ENCODE results near the gene PTPRG. TPM values are rescaled to one million over a fixed set of nuclear protein-coding genes. Genes with fewer than 3 reads are reported as not detected.

The PTPRG gene
- total RNA-seq, 1 experiment from 2014 or later: 69.3 TPM

- H2BK20ac ChIP-seq (ENCODE audit: low read depth, low read length, poor library complexity, severe bottlenecking): no peak overlapping the region
- H4K20me1 ChIP-seq (ENCODE audit: control insufficient read depth, insufficient read depth, insufficient read length): no peaks in the 10 kb centered on the region
- no peak overlapping the region for H3K4ac ChIP-seq (ENCODE audit: low read depth, low read length)
- no peak overlapping the region for H2BK5ac ChIP-seq (ENCODE audit: insufficient read length, low read length)
- no peak overlapping the region for H3K27ac ChIP-seq (ENCODE audit: insufficient read length, low read depth, low read length)
- no CpG with 5 or more reads among the region's 1 CpG for WGBS (ENCODE audit: extremely low coverage, insufficient read length, low lambda C conversion rate)
- no peak overlapping the region for H2BK15ac ChIP-seq (ENCODE audit: low read depth, low read length)
- H3K14ac ChIP-seq (ENCODE audit: insufficient read depth, low read length): no peak overlapping the region
- DNase-seq: no peak
- H3K9me3 ChIP-seq (ENCODE audit: control insufficient read depth, low read depth, low read length): no peaks in the 10 kb centered on the region
- H3K4me2 ChIP-seq (ENCODE audit: insufficient read depth, insufficient read length, low read length): no peak overlapping the region
- Mint-ChIP-seq H3K27ac (no peak overlapping the region), H3K4me1 (peaks cover 8 to 17% of the 10 kb centered on the region in 2 experiments), H3K9me3 (no peaks in the 10 kb centered on the region), H3K36me3 (ENCODE audit: insufficient read depth in 1 of 3, low read depth in 3 of 3) (no peaks in the 10 kb centered on the region), H3K27me3 (ENCODE audit: low read depth) (no peaks in the 10 kb centered on the region), H3K4me3 (no peak overlapping the region)
- no peak overlapping the region for H2BK12ac ChIP-seq (ENCODE audit: insufficient read length, low read depth, low read length)
- no peak overlapping the region for H3K23ac ChIP-seq (ENCODE audit: insufficient read length, low read depth, low read length)
- no peaks in the 10 kb centered on the region for H3K27me3 ChIP-seq (ENCODE audit: insufficient read depth, low read length)
- no peak overlapping the region for H2AK5ac ChIP-seq (ENCODE audit: insufficient read length, low read length)
- no peak for TF ChIP-seq CTCF (conservative IDR thresholded peaks at IDR 0.05)
- no peak overlapping the region for H3K56ac ChIP-seq (ENCODE audit: insufficient read length, low read depth, low read length)
- H3K23me2 ChIP-seq (ENCODE audit: insufficient read length, low read depth, low read length, poor library complexity, severe bottlenecking): no peaks in the 10 kb centered on the region
- no peak overlapping the region for H4K91ac ChIP-seq (ENCODE audit: insufficient read length, low read depth, low read length)
- no peaks in the 10 kb centered on the region for H3K79me1 ChIP-seq (ENCODE audit: insufficient read depth, low read depth, low read length, poor library complexity, severe bottlenecking)
- H4K8ac ChIP-seq (replicated peaks; ENCODE audit: insufficient read length, low read depth, low read length): no peak overlapping the region
- H2BK120ac ChIP-seq (ENCODE audit: low read depth, low read length, poor library complexity, severe bottlenecking): no peak overlapping the region
- no peak overlapping the region for H3K9ac ChIP-seq (ENCODE audit: extremely low read depth, insufficient read length, low read length)
- H4K5ac ChIP-seq (ENCODE audit: insufficient read length, low read depth, low read length): no peak overlapping the region
- no peaks in the 10 kb centered on the region for H3K79me2 ChIP-seq (ENCODE audit: insufficient read depth, low read length)
- no peaks in the 10 kb centered on the region for H3K4me1 ChIP-seq (ENCODE audit: insufficient read depth, low read length)
- no peak overlapping the region for H3T11ph ChIP-seq (ENCODE audit: low read length)
- no peak overlapping the region for H3K18ac ChIP-seq (ENCODE audit: insufficient read length, low read depth, low read length)
- H2AFZ ChIP-seq (ENCODE audit: low read length): no peak overlapping the region
These were observed 770.6 kb downstream of the PTPRG start for GRCh38 chr3:62332017-62332416.
